GM23248 (cell line): Measurements from ENCODE around the gene FGF1.

Experiments used
- EZH2 ChIP-seq: fragments of 200-600 bp; sonication (generic); IDR thresholded peaks from 2 replicates; pipeline ENCODE4 v1.6.1; 2018; ENCODE audit warnings: antibody characterized with exemption, mild to moderate bottlenecking; ENCODE audit not compliant: insufficient read depth, poor library complexity, severe bottlenecking
- EZH2phosphoT487 ChIP-seq: fragments of 200-600 bp; sonication (generic); IDR thresholded peaks from 2 replicates; pipeline ENCODE4 v1.6.1; 2018; ENCODE audit warnings: antibody characterized with exemption, moderate library complexity, mild to moderate bottlenecking, low read depth; ENCODE audit not compliant: insufficient read depth

DNA sequence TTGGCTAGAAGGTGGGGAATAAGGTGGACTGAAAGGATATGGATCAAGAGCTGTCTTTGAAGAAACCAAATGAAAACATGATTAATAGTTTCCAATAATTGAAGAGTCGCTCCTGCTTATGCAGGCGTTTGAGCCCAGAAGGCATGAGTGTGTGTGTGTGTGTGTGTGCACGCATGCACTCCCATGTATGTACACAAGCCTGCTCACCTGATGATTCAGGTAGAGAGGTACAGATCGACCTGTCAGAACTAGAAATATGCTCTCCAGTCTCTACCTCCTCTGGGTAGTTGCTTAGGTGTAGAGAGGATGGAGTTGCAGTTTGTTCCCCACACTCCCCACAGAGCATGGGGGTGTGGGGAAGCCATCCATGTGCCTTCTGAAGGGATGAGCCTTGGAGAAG lies 1.1 kb upstream of the FGF1 start:
- TF ChIP-seq EZH2 = no peak
- no peak for TF ChIP-seq EZH2phosphoT487
